HepG2 (cell line): ENCODE results near the gene BACE1-AS. TPM values are rescaled to one million over a fixed set of nuclear protein-coding genes. Genes with fewer than 3 reads are reported as not detected.

Experiments
- ATAC-seq: fragments of 200-7000 bp; cut with Tn5 transposase; 3 replicates; pipeline ENCODE4 v1.9.1; 2020; ENCODE audit warnings: mild to moderate bottlenecking, moderate library complexity
- BruUV-seq: library from RNA; stranded (reverse); fragments of 400-500 nt; replicated peaks from 2 replicates; lab custom pipeline; 2021; lab: Mats Ljungman, UMichigan
- CTCF ChIA-PET: fragments of 300-600 bp; formaldehyde crosslinking; extraction: SDS; loops from one replicate; lab custom pipeline; 2021; ENCODE audit warnings: low total read pairs, inconsistent platforms, low intra/inter-chr PET ratio; lab: Yijun Ruan, JAX
- POLR2A ChIA-PET: fragments of 350-600 bp; sonication (Branson Sonifier 250); formaldehyde crosslinking; loops from one replicate; lab custom pipeline; 2020; ENCODE audit warnings: antibody characterized with exemption, inconsistent platforms; lab: Yijun Ruan, JAX
- DNase-seq: peaks from one replicate; pipeline ENCODE4 v3.0.0-alpha.2; 2015; ENCODE audit warnings: low spot score
- FAIRE-seq: peaks from 3 replicates; lab custom pipeline; 2011; peaks lifted over from hg19 to GRCh38; lab: Jason Lieb, UNC
- H2AFZ ChIP-seq: one replicate; pipeline ENCODE4 v1.6.1; 2011; ENCODE audit warnings: low read length, inconsistent platforms
- H3K27ac ChIP-seq: fragments of 300-600 bp; 3 replicates; pipeline ENCODE4 v1.8.0; 2011; ENCODE audit warnings: mixed run types, mild to moderate bottlenecking, mixed read lengths, low read length, inconsistent platforms; ENCODE audit not compliant: insufficient read depth; ENCODE audit errors: extremely low read length
- H3K27me3 ChIP-seq, 2 experiments: fragments of 200-600 bp in 1 of 2; 2 replicates in 1 of 2; 3 replicates in 1 of 2; pipeline versions ENCODE4 v1.6.0 to v1.8.0; 2011; ENCODE audit warnings: low read length in 2 of 2, mild to moderate bottlenecking in 2 of 2, moderate library complexity in 2 of 2, inconsistent platforms in 1 of 2; ENCODE audit not compliant: insufficient read depth in 2 of 2, control insufficient read depth in 1 of 2
- H3K36me3 ChIP-seq, 2 experiments: fragments of 200-600 bp in 1 of 2; replicated peaks in 1 of 2; 2 replicates in 1 of 2; 3 replicates in 1 of 2; pipeline versions ENCODE4 v1.5.1 to v1.8.0; 2011; ENCODE audit warnings: low read length in 2 of 2, inconsistent platforms in 1 of 2; ENCODE audit not compliant: insufficient read depth in 2 of 2, control insufficient read depth in 1 of 2
- H3K4me1 ChIP-seq: 2 replicates; pipeline ENCODE4 v1.5.1; 2012; ENCODE audit warnings: low read length, inconsistent platforms; ENCODE audit not compliant: insufficient read depth
- H3K4me2 ChIP-seq: 2 replicates; pipeline ENCODE4 v1.6.0; 2011; ENCODE audit warnings: low read depth, low read length, inconsistent platforms
- H3K4me3 ChIP-seq, 3 experiments: fragments of 200-600 bp in 1 of 3; sonication (generic), shearing (Covaris generic) in 1 of 3; replicated peaks in 1 of 3; 2 replicates each; pipeline ENCODE4 v1.5.1; 2011 to 2016; ENCODE audit warnings: low read length in 3 of 3, inconsistent platforms in 2 of 3, low read depth in 2 of 3, mild to moderate bottlenecking in 2 of 3, control low read depth in 1 of 3, mixed read lengths in 1 of 3; ENCODE audit not compliant: insufficient read depth in 1 of 3
- H3K79me2 ChIP-seq: one replicate; pipeline ENCODE4 v1.6.1; 2011; ENCODE audit warnings: low read length, inconsistent platforms; ENCODE audit not compliant: insufficient read depth
- H3K9ac ChIP-seq: 2 replicates; pipeline ENCODE4 v1.6.0; 2011; ENCODE audit warnings: mild to moderate bottlenecking, low read depth, low read length, inconsistent platforms; ENCODE audit not compliant: insufficient read depth
- H3K9me3 ChIP-seq: 2 replicates; pipeline ENCODE4 v1.5.1; 2012; ENCODE audit warnings: mild to moderate bottlenecking, low read length
- H4K20me1 ChIP-seq: 2 replicates; pipeline ENCODE4 v1.6.0; 2011; ENCODE audit warnings: inconsistent platforms, mild to moderate bottlenecking, low read length, moderate library complexity; ENCODE audit not compliant: insufficient read depth
- ATM ChIP-seq: fragments of 450-650 bp; IDR thresholded peaks from 2 replicates; pipeline ENCODE4 v1.7.1; 2017; ENCODE audit warnings: mild to moderate bottlenecking, borderline replicate concordance
- BRD4 ChIP-seq: sonication (generic); formaldehyde crosslinking; IDR thresholded peaks from 2 replicates; pipeline ENCODE4 v1.4.0; 2020; ENCODE audit warnings: missing genetic modification reagents
- CBX1 ChIP-seq: IDR thresholded peaks from one replicate; pipeline ENCODE4 v1.6.1; 2016; ENCODE audit warnings: antibody characterized with exemption, low read depth
- FOXJ3 ChIP-seq: sonication (generic); formaldehyde crosslinking; IDR thresholded peaks from 2 replicates; pipeline ENCODE4 v1.4.0; 2020; ENCODE audit warnings: missing genetic modification reagents, mild to moderate bottlenecking, borderline replicate concordance
- GATAD2A ChIP-seq: IDR thresholded peaks from 2 replicates; pipeline ENCODE4 v1.6.1; 2016
- HCFC1 ChIP-seq: fragments of 150-350 bp; IDR thresholded peaks from 2 replicates; pipeline ENCODE4 v1.6.1; 2014; ENCODE audit warnings: low read depth, low read length
- MAF1 ChIP-seq: sonication (generic); formaldehyde crosslinking; IDR thresholded peaks from 2 replicates; pipeline ENCODE4 v1.5.0; 2020; ENCODE audit warnings: missing genetic modification reagents, borderline replicate concordance
- SOX6 ChIP-seq, 2 experiments: fragments of 450-650 bp in 1 of 2; sonication (generic) in 1 of 2; formaldehyde crosslinking in 1 of 2; IDR thresholded peaks; 2 replicates each; pipeline versions ENCODE4 v1.4.0 to v1.6.1; 2017 to 2020; ENCODE audit warnings: antibody characterized with exemption in 1 of 2, mild to moderate bottlenecking in 1 of 2, missing genetic modification reagents in 1 of 2
- TBX3 ChIP-seq: fragments of 450-650 bp; IDR thresholded peaks from 2 replicates; pipeline ENCODE4 v1.6.1; 2017; ENCODE audit warnings: antibody characterized with exemption, mild to moderate bottlenecking, inconsistent platforms, borderline replicate concordance
- TCF7L2 ChIP-seq: IDR thresholded peaks from 2 replicates; pipeline ENCODE4 v1.6.1; 2011; ENCODE audit warnings: mild to moderate bottlenecking, low read depth, low read length, moderate library complexity
- ZBTB38 ChIP-seq: sonication (generic); formaldehyde crosslinking; IDR thresholded peaks from 2 replicates; pipeline ENCODE4 v1.5.1; 2020; ENCODE audit warnings: mild to moderate bottlenecking, missing genetic modification reagents
- ZBTB7A ChIP-seq: sonication (generic); formaldehyde crosslinking; IDR thresholded peaks from 2 replicates; pipeline ENCODE4 v1.8.0; 2022; ENCODE audit warnings: mild to moderate bottlenecking, missing genetic modification reagents
- ZKSCAN1 ChIP-seq: fragments of 150-350 bp; IDR thresholded peaks from 2 replicates; pipeline ENCODE4 v1.6.1; 2014; ENCODE audit warnings: low read length
- ZNF710 ChIP-seq: sonication (generic); formaldehyde crosslinking; IDR thresholded peaks from 2 replicates; pipeline ENCODE4 v1.5.0; 2020; ENCODE audit warnings: mild to moderate bottlenecking, missing genetic modification reagents, borderline replicate concordance
- ZSCAN31 ChIP-seq: sonication (generic); formaldehyde crosslinking; IDR thresholded peaks from 2 replicates; pipeline ENCODE4 v1.5.0; 2020; ENCODE audit warnings: low read depth, mild to moderate bottlenecking, missing genetic modification reagents
- WGBS: methylation state at CpG from one replicate; pipeline ENCODE4 v1.1.6; 2017; ENCODE audit warnings: low lambda C conversion rate; 5-methylcytosine and 5-hydroxymethylcytosine counted together
- in situ Hi-C: cut with HindIII; loops from 2 replicates; pipeline ENCODE4 v1.10.0; 2017; ENCODE audit warnings: low pct_unique_long_range_greater_than_20kb; ENCODE audit not compliant: extremely low pct_ligation_motif_present
- intact Hi-C: fragments of 100-400 bp; cut with micrococcal nuclease; formaldehyde crosslinking; loops from one replicate; pipeline ENCODE4 v1.10.0; 2022; ENCODE audit not compliant: unreplicated experiment
- polyA plus RNA-seq, 8 experiments: library from polyadenylated mRNA; depleted of rRNA in 3 of 8; stranded (reverse) in 7 of 8; unstranded in 1 of 8; fragments of >200 nt; fragmentation: Illumina TruSeq in 4 of 8; extraction: Trizol in 4 of 8; gene quantifications; 2 replicates each; pipeline versions ENCODE4 v1.2.1 to v1.2.3, GENCODE V29; 2011 to 2016; ENCODE audit warnings: low read depth in 4 of 8, missing spikeins in 1 of 8, mixed read lengths in 1 of 8; ENCODE audit not compliant: insufficient read depth in 1 of 8
- total RNA-seq, 5 experiments: library from RNA; depleted of rRNA; stranded (reverse); fragments of >200 nt; fragmentation: Illumina TruSeq; extraction: Trizol; gene quantifications; 2 replicates each; pipeline ENCODE4 v1.2.3, GENCODE V29; 2016; ENCODE audit warnings: low read depth in 1 of 5

The BACE1-AS gene
- total and polyA plus RNA-seq, 2 of the 13 experiments (the other 11 are each of a cell fraction or from before 2014, with no cell fraction given), result 2.0 to 3.9 TPM

GRCh38 chr11:117318738-117319137, 27.6 kb downstream of the BACE1-AS start:
- TF ChIP-seq ZBTB38 (CRISPR knock-in tag) (peak; percentile 72; the same call in 1 of the 2 replicates), ZSCAN31 (CRISPR knock-in tag) (no peak)
- no peaks in the 10 kb centered on the region for H3K9me3 ChIP-seq
- no peak for ATAC-seq

GRCh38 chr11:117319214-117319840, 28.2 kb downstream of the BACE1-AS start:
- BruUV-seq, result no TSS peak
- no peaks in the 10 kb centered on the region; a peak in 1 of 5 replicates for H3K27me3 ChIP-seq
- no peak overlapping the region for H2AFZ ChIP-seq
- CTCF ChIA-PET, result no interaction called here
- peak overlapping the region; percentile 10 for H3K27ac ChIP-seq
- DNase-seq (no peak), ATAC-seq (no peak), FAIRE-seq (no peak)
- no peak overlapping the region for H3K9ac ChIP-seq
- POLR2A ChIA-PET, result interaction anchor here (0.9 to 1.8 kb wide), 4 partner anchors 8 to 20 kb away, joined by 3 to 6 read pairs (median 4); partner anchors contain the start of gene CEP164
- intact Hi-C loops, result loop anchor here (5.0 kb wide), 1 partner anchor 47 kb away; no protein-coding TSS in a partner anchor
- H3K4me1 ChIP-seq, result peaks cover 46% of the 10 kb centered on the region
- H3K4me3 ChIP-seq, result no peak overlapping the region
- WGBS, result 53% methylated on average over 5 of the region's 5 CpGs
- in situ Hi-C loops, result loop anchor here (5.0 kb wide), 1 partner anchor 87 kb away; the partner anchor contains the start of genes PCSK7 and RNF214
- H3K36me3 ChIP-seq, result no peaks in the 10 kb centered on the region
- H3K79me2 ChIP-seq, result peaks cover 4% of the 10 kb centered on the region
- H3K4me2 ChIP-seq, result peak overlapping the region; percentile 14; the same call in 1 of the 2 replicates
- no peaks in the 10 kb centered on the region for H4K20me1 ChIP-seq
- H3K9me3 ChIP-seq, result no peaks in the 10 kb centered on the region
- no peak for TF ChIP-seq MAF1
- no peak for TF ChIP-seq ATM
- TF ChIP-seq SOX6 (IDR thresholded peaks at IDR 0.05), result no peak
- peak; percentile 33; the same call in 1 of the 2 replicates for TF ChIP-seq SOX6 (CRISPR knock-in tag; IDR thresholded peaks at IDR 0.05)
- TF ChIP-seq BRD4 (CRISPR knock-in tag), result no peak
- TF ChIP-seq TBX3, result peak; percentile 48; the same call in 1 of the 2 replicates
- TF ChIP-seq GATAD2A, result no peak
- TF ChIP-seq ZBTB7A (CRISPR knock-in tag), result no peak
- 0 out of 2 replicates have a peak, but pooled peaks have one; percentile 26 for TF ChIP-seq FOXJ3 (CRISPR knock-in tag)
- TF ChIP-seq ZKSCAN1, result no peak
- no peak for TF ChIP-seq TCF7L2
- no peak for TF ChIP-seq CBX1
- TF ChIP-seq ZNF710 (CRISPR knock-in tag), result 0 out of 2 replicates have a peak, but pooled peaks have one; percentile 21
- TF ChIP-seq HCFC1, result no peak

More at GRCh38 chr11:117318738-117319137, 27.6 kb downstream of the BACE1-AS start:
- no TSS peak for BruUV-seq
- Histone ChIP-seq H3K27ac (peak overlapping the region; percentile 10), H3K36me3 (no peaks in the 10 kb centered on the region), H3K27me3 (no peaks in the 10 kb centered on the region; a peak in 1 of 5 replicates), H3K4me1 (peaks cover 52% of the 10 kb centered on the region), H3K4me2 (peak overlapping the region; percentile 14; the same call in 1 of the 2 replicates), H2AFZ (no peak overlapping the region), H3K79me2 (peaks cover 4% of the 10 kb centered on the region), H4K20me1 (no peaks in the 10 kb centered on the region), H3K4me3 (no peak overlapping the region), H3K9ac (no peak overlapping the region)
- DNase-seq (no peak), FAIRE-seq (no peak)
- in situ Hi-C loops (loop anchor here (5.0 kb wide), 1 partner anchor 86 kb away; the partner anchor contains the start of genes PCSK7 and RNF214), intact Hi-C loops (loop anchor here (5.0 kb wide), 1 partner anchor 46 kb away; no protein-coding TSS in a partner anchor)
- WGBS, result 89% methylated on average over 7 of the region's 7 CpGs
- POLR2A ChIA-PET, result interaction anchor here (0.9 to 1.8 kb wide), 4 partner anchors 9 to 19 kb away, joined by 3 to 6 read pairs (median 4); partner anchors contain the start of gene CEP164
- CTCF ChIA-PET, result no interaction called here
